Measurements from ENCODE around the gene PALM3.
"Not testable (repeated sequence)": the region's sequence is repeated elsewhere in the genome, so short reads cannot be mapped to it uniquely, and the experiment has no call there.

PALM3 gene

GRCh38 chr19:14030997-14031718 lies 30.7 kb downstream of the PALM3 start:
- peak in 2 of 5 donors; percentile 63 to 78 for DNase-seq

GRCh38 chr19:14028901-14029300 lies 33.0 kb downstream of the PALM3 start:
- DNase-seq = no peak

GRCh38 chr19:14027856-14028450 lies 33.9 kb downstream of the PALM3 start, which contains the start of gene RLN3:
RLN3 (plus strand) TSS chr19:14028148; CDS start chr19:14028205, 57 bp downstream.
- no peak for DNase-seq

- not testable (repeated sequence) for DNase-seq
Observed at GRCh38 chr19:14026652-14027192, 35.2 kb downstream of the PALM3 start.

GRCh38 chr19:14023404-14024235 lies 38.3 kb downstream of the PALM3 start:
- DNase-seq = no peak

- no peak for DNase-seq
Observed at GRCh38 chr19:14022469-14022868, 39.4 kb downstream of the PALM3 start.

GRCh38 chr19:14021474-14021873 lies 40.4 kb downstream of the PALM3 start:
- DNase-seq = no peak

- not testable (repeated sequence) for DNase-seq
Observed at GRCh38 chr19:14019739-14020138, 42.1 kb downstream of the PALM3 start.

- DNase-seq = no peak
Observed at GRCh38 chr19:14019100-14019499, 42.8 kb downstream of the PALM3 start.

GRCh38 chr19:14015524-14016035 lies 46.3 kb downstream of the PALM3 start:
- no peak for DNase-seq

GRCh38 chr19:14012378-14012915 lies 49.4 kb downstream of the PALM3 start:
- DNase-seq = no peak

- no peak for DNase-seq
Observed at GRCh38 chr19:14006766-14007562, 54.9 kb downstream of the PALM3 start.

GRCh38 chr19:14006085-14006765 lies 55.7 kb downstream of the PALM3 start, which contains the start of gene RFX1:
RFX1 (minus strand) TSS chr19:14006320; CDS start chr19:13993843, 12,477 bp downstream.
- DNase-seq = peak; percentile 99 to 100 (median 99)

GRCh38 chr19:14005349-14006084 lies 56.4 kb downstream of the PALM3 start:
- DNase-seq = peak; percentile 88 to 95 (median 92)

GRCh38 chr19:14004619-14005348 lies 57.1 kb downstream of the PALM3 start:
- no peak for DNase-seq

Measured in T-helper 1 cell (primary cell).